Nephron progenitor cell (in vitro differentiated cells): Measurements from ENCODE around the gene ABHD11.

ENCODE experiments used
- DNase-seq: peaks from one replicate; pipeline ENCODE4 v3.0.0; 2021
- H3K27ac Mint-ChIP-seq: 2 replicates; pipeline ENCODE4 v1.8.0; 2021; ENCODE audit warnings: mild to moderate bottlenecking, moderate library complexity, mixed read lengths
- H3K27me3 Mint-ChIP-seq: 2 replicates; pipeline ENCODE4 v1.8.0; 2021; ENCODE audit warnings: mild to moderate bottlenecking, low read depth, mixed read lengths; ENCODE audit not compliant: poor library complexity
- H3K36me3 Mint-ChIP-seq: 2 replicates; pipeline ENCODE4 v1.8.0; 2021; ENCODE audit warnings: low read depth, mixed read lengths
- H3K4me1 Mint-ChIP-seq: 2 replicates; pipeline ENCODE4 v1.8.0; 2021; ENCODE audit warnings: mixed read lengths
- H3K4me3 Mint-ChIP-seq: 2 replicates; pipeline ENCODE4 v1.8.0; 2021; ENCODE audit warnings: mild to moderate bottlenecking, moderate library complexity, mixed read lengths
- H3K9me3 Mint-ChIP-seq: 2 replicates; pipeline ENCODE4 v1.8.0; 2021; ENCODE audit warnings: mild to moderate bottlenecking, moderate library complexity, mixed read lengths
- TF ChIP-seq, protein P1 (sequence below): fragments of 200-600 bp; sonication (generic); IDR thresholded peaks from 2 replicates; pipeline ENCODE4 v1.5.0; 2021; ENCODE audit warnings: antibody characterized with exemption

ABHD11 gene

DNA sequence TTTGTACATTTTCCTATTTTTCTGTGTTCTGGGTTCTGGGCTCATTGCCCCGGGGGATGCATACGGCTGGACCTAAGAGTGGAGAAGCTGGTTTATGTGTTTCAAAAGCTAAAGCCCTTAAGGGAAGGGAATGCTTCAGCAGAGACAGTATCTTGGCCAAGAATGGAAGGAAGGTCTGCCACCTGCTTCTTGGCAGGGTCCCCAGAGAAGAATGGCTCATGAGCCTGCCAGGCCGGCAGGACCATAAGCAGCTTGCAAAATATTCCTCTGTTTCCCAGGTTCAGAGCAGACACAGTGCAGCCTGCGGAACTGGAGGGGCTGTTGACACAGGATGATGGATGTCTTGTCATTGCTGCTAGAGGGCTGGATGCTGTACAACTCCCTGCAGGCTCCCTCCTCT, 7.8 kb upstream of the ABHD11 start:
- Mint-ChIP-seq H3K36me3 (peaks cover 4% of the 10 kb centered on the region), H3K9me3 (peaks cover 9% of the 10 kb centered on the region), H3K27me3 (peaks cover 33% of the 10 kb centered on the region), H3K27ac (peak overlapping the region; percentile 14), H3K4me3 (no peak overlapping the region), H3K4me1 (peaks cover 37% of the 10 kb centered on the region)
- DNase-seq = no peak
- TF ChIP-seq, protein P1, sequence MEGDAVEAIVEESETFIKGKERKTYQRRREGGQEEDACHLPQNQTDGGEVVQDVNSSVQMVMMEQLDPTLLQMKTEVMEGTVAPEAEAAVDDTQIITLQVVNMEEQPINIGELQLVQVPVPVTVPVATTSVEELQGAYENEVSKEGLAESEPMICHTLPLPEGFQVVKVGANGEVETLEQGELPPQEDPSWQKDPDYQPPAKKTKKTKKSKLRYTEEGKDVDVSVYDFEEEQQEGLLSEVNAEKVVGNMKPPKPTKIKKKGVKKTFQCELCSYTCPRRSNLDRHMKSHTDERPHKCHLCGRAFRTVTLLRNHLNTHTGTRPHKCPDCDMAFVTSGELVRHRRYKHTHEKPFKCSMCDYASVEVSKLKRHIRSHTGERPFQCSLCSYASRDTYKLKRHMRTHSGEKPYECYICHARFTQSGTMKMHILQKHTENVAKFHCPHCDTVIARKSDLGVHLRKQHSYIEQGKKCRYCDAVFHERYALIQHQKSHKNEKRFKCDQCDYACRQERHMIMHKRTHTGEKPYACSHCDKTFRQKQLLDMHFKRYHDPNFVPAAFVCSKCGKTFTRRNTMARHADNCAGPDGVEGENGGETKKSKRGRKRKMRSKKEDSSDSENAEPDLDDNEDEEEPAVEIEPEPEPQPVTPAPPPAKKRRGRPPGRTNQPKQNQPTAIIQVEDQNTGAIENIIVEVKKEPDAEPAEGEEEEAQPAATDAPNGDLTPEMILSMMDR = no peak

DNA sequence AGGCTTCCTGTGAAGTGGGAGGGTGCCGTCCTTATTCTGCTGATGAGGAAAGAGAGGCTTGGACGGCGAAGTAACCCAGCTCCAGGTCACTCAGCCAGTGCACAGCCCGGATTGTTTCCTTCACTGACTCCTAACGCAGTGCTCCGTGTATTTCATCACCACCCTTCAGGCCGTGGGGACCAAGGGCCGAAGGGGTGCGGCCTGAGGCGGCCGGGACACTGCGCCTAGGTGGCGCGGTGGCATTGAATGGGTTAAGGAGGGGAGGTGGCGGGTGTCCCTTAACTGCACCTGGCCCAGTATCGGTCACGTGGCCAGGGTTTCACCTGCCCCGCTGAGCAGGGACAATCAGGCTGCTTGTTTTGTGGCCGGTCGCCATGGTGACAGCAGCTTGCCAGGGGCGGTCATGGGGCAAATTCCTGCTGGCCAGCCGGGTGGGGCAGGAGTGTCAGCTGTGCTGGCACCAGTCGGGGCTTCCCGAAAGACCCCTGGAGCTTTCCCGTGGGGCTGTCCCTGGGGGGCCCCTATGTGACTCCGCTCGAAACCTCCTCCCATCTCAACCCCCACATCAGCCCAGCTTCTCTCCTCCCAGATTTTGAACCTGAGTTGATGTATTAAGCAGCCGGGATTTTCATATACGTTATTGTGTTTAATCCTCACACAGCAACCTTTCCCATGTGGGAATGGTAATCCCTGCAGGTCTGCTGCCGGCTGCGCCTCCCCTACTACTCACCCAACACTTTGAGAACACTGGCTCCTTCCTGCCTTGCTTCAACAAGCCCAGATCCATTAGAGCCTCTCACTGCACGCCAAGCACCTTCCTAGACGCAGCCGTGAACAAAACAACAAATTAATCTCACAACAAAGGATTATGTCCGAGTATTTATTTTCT, 4.4 kb upstream of the ABHD11 start:
- TF ChIP-seq, protein P1 = no peak
- Mint-ChIP-seq H3K4me1 (peaks cover 54% of the 10 kb centered on the region), H3K27ac (peak overlapping the region; percentile 92), H3K4me3 (peak overlapping the region; percentile 50), H3K9me3 (no peaks in the 10 kb centered on the region), H3K36me3 (no peaks in the 10 kb centered on the region), H3K27me3 (peaks cover 21% of the 10 kb centered on the region)
- peak; percentile 89 for DNase-seq

DNA sequence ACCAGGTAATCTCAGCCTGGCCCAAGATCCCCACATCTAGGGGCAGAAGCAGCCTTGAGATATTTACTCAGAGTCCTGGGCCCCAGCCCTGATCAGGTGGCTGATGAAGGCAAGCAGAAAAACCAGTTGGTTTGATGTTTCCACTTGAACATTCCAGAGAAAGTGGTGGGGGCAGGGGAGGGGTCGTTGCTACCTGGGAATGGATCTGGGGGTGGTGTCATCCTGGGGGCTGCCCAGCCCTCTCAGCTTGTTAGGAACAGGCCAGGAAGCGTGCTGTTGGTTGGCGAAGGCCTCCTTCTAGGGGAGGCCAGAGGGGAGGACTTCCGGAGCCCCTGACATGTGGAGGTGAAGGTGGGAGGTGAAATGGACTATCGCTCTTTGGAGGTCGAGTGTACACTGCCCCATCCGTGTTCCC, 3.7 kb upstream of the ABHD11 start:
- TF ChIP-seq, protein P1 = no peak
- Mint-ChIP-seq H3K9me3 (no peaks in the 10 kb centered on the region), H3K4me1 (peaks cover 59% of the 10 kb centered on the region), H3K4me3 (peak overlapping the region; percentile 36), H3K27ac (peak overlapping the region; percentile 92), H3K27me3 (peaks cover 21% of the 10 kb centered on the region), H3K36me3 (no peaks in the 10 kb centered on the region)
- DNase-seq = no peak

DNA sequence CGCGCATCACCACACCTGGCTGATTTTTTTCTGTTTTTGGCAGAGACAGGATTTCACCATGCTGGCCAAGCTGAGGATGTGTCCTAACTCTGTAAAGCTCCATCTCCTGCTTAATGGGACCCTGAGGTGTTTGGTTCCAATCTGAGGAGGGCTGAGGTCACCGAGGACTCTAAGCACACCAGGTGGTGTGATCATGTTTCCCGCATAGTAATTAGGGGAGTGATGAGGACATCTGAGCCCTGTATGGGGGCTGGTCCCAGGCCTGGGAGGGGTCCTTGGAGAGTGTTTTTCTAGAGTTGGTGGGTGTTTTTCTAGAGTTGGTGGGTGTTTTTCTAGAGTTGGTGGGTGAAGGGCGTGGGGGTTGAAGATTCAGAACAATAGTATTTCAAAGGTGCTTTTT, 3.0 kb upstream of the ABHD11 start:
- no peaks in the 10 kb centered on the region for H3K9me3 Mint-ChIP-seq
- peak overlapping the region; percentile 56 for H3K4me3 Mint-ChIP-seq
- peaks cover 21% of the 10 kb centered on the region for H3K27me3 Mint-ChIP-seq
- no peak for DNase-seq
- TF ChIP-seq, protein P1 = no peak
- peaks cover 1% of the 10 kb centered on the region for H3K36me3 Mint-ChIP-seq
- peak overlapping the region; percentile 92 for H3K27ac Mint-ChIP-seq
- peaks cover 58% of the 10 kb centered on the region for H3K4me1 Mint-ChIP-seq

DNA sequence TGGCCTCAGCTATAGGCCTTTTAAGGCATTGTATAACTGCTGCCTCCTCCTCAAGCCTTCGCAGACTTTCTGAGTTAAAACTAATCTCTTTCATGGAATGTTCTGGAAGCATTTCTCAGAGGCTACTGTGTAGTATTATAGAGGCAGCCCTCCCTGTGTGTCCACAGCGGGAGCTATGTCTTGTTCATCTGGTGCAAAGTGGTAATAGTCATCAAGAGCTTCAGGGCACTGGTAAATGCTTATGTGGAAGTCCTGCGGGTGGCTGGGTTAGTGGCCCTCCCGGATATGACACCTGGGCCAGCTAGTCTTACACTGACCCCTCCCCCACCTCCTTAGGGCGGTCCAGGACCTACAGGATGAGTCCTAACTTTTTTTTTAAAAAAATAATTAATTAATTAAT, 2.2 kb upstream of the ABHD11 start:
- peaks cover 6% of the 10 kb centered on the region for H3K36me3 Mint-ChIP-seq
- no peak overlapping the region for H3K27ac Mint-ChIP-seq
- no peaks in the 10 kb centered on the region for H3K9me3 Mint-ChIP-seq
- peak overlapping the region; percentile 71 for H3K4me3 Mint-ChIP-seq
- TF ChIP-seq, protein P1 = no peak
- DNase-seq = no peak
- H3K4me1 Mint-ChIP-seq = peaks cover 51% of the 10 kb centered on the region
- H3K27me3 Mint-ChIP-seq = peaks cover 18% of the 10 kb centered on the region

- DNase-seq = no peak
- peaks cover 51% of the 10 kb centered on the region for H3K4me1 Mint-ChIP-seq
- TF ChIP-seq, protein P1 = no peak
- no peaks in the 10 kb centered on the region for H3K9me3 Mint-ChIP-seq
- peak overlapping the region; percentile 71 for H3K4me3 Mint-ChIP-seq
- H3K27ac Mint-ChIP-seq = no peak overlapping the region
- H3K36me3 Mint-ChIP-seq = peaks cover 6% of the 10 kb centered on the region
- H3K27me3 Mint-ChIP-seq = peaks cover 19% of the 10 kb centered on the region
These were observed 1.6 kb upstream of the ABHD11 start for GRCh38 chr7:73740212-73740611.
